ENCODE data around the gene HYAL1.
"Not testable (repeated sequence)": the region's sequence is repeated elsewhere in the genome, so short reads cannot be mapped to it uniquely, and the experiment has no call there.

Gene HYAL1

DNA sequence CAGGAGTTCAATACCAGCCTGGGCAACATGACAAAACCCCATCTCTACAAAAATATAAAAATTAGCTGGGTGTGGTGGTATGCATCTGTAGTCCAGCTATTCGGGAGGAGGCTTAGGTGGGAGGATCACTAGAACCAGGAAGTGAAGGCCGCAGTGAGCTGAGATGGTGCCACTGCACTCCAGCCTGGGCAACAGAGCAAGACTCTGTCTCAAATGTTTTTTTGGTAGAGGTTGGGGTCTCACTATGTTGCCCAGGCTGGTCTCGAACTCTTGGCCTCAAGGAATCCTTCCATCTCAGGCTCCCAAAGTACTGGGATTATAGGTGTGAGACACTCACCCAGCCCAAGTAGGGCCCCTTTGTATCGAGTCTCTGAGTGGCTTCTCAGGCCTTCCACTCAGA, 9.3 kb downstream of the HYAL1 start:
- no peak for DNase-seq (ENCODE audit: low read depth)

DNA sequence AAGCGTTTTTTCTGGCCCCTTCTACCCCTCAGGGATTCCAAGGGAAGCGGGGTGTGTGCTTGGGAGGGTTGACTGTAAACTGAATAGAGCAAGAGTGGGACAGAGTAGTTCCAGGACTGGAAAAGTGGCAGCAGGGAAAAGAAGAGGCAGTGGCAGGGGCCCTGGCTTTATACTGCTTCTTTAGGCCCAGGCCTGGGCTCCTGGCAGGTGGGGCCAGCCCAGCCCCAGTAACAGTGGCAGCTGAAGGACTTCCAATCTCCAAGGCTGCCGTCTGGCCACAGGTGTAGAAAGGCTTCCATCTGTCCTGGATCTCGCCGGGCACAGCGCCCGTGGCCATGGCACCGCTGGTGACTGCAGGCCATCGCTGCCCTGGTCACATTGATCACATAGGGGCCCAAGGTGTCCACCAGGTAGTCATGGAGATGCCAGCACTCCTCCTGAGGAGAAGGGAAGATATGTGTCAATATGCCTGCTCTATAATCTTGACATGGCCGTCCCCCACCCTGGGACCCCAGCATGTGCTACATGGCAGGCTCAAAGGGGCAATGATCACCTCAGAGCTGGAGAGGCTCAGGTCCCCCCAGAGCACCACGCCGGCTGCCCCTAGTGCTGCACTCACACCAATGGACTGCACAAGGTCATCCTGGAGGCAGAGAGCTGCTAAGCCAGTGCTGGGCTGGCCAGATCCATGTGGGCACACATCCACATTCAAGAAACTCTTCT, 10.1 kb downstream of the HYAL1 start:
- no peak for DNase-seq (ENCODE audit: low read depth)

DNA sequence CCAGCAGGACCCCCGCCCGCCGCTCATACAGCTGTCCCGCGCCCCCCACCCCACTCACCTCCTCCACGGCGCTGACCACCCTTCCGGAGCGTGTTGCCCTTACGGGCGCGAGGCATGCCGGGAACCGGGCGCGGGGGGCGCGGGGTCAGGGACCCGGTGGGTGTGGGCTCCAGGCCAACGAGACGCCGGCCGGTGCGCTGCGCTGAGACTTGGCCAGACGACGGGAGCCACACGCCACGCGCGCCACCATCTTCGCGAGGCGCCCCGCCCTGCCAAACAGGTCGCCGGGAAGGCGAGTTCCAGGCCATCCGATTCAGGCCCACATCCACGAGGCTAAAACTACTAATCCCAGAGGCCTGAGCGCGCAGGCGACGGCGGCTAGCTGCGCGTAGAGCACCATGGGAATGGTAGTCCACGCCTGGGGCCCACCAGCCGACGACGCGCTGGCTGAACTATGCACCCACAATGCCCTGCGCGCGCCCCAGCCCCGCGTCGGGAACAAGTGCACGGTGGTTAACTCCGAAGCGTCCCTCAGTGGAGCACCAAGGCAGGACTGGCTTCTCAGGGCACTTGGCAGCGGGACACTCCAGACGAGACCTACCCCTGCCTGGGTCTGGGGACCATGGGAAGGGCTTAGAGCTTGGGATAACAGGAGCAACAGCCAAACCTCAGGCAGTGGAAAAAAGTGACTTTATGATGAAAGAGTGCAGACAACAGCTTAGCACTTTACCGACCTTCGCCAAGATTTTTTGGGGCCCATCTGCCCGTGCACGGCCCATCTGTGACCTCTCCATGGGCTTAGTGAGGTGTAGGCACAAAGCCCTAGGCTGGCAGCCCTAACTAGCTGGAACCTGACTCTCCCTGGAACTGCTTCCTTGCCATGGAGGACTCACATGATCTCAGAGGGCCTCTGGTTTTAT, 11.0 kb downstream of the HYAL1 start, which contains the start of gene IFRD2:
IFRD2 (minus strand) TSS at position 271 of the 920 bp plus-strand sequence; CDS start at position 116, 155 bp downstream.
- peak; percentile 95 for DNase-seq (ENCODE audit: low read depth)

- no peak for DNase-seq (ENCODE audit: low read depth)
These were observed 13.2 kb downstream of the HYAL1 start for GRCh38 chr3:50290161-50290641.

DNA sequence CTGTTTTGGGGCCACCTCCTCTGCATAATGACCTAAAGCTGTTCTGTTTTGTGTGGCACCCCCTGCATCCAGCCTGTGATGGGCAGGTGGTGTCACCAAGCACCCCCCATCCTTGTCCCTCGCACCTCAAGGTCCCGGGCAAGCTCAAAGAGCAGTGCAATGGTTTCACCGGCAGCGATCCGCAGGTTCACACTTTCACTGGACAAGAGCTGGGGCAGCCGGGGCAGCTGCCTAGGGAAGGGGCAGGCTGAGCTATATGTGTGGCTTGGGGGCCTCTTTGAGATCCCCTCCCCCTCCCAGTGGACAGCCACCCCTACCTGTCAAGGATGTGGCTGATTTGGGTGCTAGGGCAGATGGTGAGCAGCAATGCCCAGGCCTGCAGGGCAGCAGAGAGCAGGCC, 14.2 kb downstream of the HYAL1 start:
- DNase-seq (ENCODE audit: low read depth), result no peak

- no peak for DNase-seq (ENCODE audit: low read depth)
These were observed 14.9 kb downstream of the HYAL1 start for GRCh38 chr3:50288387-50289007.

DNA sequence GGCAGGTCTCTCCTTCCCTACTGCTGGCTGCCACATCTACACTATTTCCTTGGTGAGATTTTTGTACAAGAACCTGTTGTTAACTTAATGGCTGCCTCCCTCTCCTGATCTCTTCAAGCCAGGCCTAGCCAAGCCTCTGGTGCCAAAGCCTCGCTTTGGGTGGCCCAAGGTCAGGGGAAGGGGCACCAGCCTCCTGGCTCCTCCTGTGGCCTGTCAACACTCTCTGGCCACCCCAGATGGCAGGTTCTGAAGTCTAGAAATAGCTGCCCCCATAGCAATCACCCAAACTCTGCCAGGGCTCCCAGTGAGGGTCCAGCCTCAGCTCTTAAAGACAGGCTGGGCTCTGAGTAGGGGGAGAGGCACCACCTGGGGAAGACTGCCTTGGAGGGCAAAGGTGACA, 16.1 kb downstream of the HYAL1 start:
- no peak for DNase-seq (ENCODE audit: low read depth)

- no peak for DNase-seq (ENCODE audit: low read depth)
These were observed 16.8 kb downstream of the HYAL1 start for GRCh38 chr3:50286322-50287227.

DNA sequence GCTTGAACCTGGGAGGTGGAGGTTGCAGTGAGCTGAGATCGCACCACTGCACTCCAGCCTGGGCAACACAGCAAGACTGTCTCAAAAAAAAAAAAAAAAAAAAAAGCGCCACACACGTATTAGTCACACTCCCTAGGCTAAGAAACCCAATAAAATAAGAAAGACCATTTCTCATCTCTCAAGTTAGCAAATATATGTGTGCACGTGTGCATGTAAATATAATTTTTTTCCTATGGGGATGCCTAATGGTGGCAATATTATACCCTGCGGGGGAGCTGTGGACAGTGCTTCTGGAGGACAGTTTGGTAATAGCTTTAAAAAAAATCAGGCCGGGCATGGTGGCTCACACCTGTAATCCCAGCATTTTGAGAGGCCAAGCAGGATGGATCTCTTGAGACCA, 19.3 kb downstream of the HYAL1 start:
- not testable (repeated sequence) for DNase-seq (ENCODE audit: low read depth)

- DNase-seq (ENCODE audit: low read depth), result no peak
These were observed 23.9 kb downstream of the HYAL1 start for GRCh38 chr3:50279255-50280016.

DNA sequence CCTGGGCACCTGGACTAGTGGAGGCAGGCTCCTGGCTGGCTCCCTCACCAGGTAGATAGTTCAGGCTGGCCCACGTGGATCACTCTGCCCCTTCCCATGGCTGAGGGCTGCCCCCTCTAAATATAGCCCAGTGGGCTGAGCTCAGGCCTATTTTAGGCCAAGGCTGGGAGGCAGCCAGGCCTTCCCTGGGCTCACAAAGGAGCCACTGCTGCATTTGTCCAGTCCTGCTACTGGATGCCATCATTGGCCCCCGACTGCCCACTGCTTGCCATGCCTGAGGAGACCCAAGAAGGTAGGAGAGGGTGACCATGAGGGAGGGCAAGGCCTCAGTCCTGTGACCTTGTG, 24.5 kb downstream of the HYAL1 start, which contains the start of gene LSMEM2:
LSMEM2 (plus strand) TSS at position 208 of the 345 bp plus-strand sequence; CDS start at position 235, 27 bp downstream.
- no peak for DNase-seq (ENCODE audit: low read depth)

DNA sequence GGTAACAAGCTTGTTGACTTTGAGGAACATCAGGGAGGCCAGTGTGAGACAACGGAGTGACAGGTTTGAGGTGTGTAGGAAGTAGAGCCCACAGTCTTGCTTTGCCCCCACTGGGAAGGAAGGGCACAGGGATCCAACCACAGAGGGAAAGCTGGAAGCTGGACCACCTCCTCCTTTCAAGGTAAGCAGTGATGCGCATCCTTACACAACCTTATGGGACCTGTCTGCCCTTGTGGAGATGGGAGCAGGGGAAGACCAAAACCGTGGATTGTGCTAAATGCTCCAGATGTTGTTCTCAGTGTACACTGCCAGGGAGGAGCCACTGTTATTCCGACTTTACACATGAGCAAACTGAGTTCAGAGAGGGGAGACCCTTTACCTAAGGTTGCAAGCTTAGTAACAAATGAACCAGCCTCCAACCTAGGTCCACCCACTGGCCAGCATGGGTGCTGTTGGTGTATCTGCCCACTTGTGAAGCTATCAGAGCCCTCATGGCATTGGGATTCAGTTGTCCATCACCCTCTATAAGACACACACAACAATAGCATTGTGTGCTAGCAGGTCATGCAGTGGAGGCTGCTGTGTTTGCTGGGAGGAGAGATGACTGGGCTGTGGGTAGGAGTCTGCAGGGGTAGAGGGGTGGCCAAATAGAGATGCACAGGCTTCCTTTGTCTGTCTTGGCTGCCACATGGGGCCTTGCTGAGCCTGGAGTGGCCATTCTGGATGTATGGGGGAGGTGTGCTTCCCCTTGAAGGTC, 25.1 kb downstream of the HYAL1 start:
- DNase-seq (ENCODE audit: low read depth), result no peak

DNA sequence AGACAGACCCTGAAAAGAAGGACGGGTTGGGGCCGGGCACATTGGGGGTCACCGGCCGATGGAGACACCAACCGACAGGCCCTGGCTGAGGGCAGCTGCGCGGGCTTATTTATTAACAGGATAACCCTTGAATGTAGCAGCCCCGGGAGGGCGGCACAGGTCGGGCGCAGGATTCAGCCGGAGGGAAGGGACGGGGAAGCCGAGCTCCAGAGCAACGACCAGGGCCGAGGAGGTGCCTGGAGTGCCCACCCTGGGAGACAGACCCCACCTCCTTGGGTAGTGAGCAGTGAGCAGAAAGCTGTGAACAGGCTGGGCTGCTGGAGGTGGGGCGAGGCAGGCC, 26.6 kb downstream of the HYAL1 start:
- no peak for DNase-seq (ENCODE audit: low read depth)

GRCh38 chr3:50275996-50276761, 27.2 kb downstream of the HYAL1 start:
- DNase-seq (ENCODE audit: low read depth), result no peak

DNA sequence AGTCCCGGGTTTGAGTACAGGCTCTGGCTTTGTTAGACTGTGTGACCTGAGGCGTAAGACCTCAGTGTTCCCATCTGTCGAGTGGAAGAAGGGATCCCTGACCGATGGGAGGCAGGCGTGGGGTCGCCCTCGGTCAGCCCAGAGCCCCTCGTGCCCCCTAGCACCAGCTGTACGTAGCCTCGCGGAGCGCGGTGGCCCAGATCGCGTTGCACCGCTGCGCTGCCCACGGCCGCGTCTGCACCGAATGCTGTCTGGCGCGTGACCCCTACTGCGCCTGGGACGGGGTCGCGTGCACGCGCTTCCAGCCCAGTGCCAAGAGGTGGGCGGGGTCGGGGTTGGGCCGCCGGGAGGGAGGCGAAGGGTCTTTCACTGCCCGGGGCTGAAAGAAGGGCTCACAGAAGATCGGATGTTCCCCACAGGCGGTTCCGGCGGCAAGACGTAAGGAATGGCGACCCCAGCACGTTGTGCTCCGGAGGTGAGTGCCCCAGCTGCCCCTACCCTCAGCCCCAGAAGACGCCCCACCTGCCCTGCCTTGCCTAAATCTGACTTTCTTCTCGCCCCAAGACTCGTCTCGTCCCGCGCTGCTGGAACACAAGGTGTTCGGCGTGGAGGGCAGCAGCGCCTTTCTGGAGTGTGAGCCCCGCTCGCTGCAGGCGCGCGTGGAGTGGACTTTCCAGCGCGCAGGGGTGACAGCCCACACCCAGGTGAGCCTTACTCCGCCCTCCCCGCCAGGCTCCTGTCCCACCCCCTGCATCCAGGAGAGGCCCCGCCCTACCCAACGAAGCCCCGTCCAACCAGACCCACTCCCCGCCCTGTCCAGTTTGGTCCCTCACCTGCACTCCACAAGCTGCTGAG, 28.0 kb downstream of the HYAL1 start:
- no peak for DNase-seq (ENCODE audit: low read depth)

- DNase-seq (ENCODE audit: low read depth), result peak; percentile 48
These were observed 28.8 kb downstream of the HYAL1 start for GRCh38 chr3:50274371-50275104.

DNA sequence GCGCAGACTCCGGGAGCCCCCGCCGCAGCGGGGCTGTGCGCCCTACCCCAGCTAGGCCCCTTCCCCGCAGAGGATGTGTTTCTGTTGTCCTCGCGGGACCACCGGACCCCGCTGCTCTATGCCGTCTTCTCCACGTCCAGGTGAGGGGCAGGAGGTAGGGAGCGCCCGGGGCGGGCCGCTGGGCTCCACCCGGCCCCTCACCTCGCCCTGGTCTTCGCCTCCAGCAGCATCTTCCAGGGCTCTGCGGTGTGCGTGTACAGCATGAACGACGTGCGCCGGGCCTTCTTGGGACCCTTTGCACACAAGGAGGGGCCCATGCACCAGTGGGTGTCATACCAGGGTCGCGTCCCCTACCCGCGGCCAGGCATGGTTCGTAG, 29.7 kb downstream of the HYAL1 start:
- DNase-seq (ENCODE audit: low read depth), result no peak

Data from T-helper 22 cell (primary cell).